DND-41 (cell line): Measurements from ENCODE around the gene ATG2A.
A peak's percentile ranks its signal among the peaks of the same experiment; 100 is the strongest.

ENCODE experiments used
- ATAC-seq: fragments of 200-7000 bp; cut with Tn5 transposase; 3 replicates; pipeline ENCODE4 v1.9.1; 2021; ENCODE audit warnings: low read depth; ENCODE audit not compliant: insufficient read depth
- DNase-seq: peaks from one replicate; pipeline ENCODE4 v3.0.0-alpha.2; 2020
- H2AFZ ChIP-seq: 2 replicates; pipeline ENCODE4 v1.6.0; 2012; ENCODE audit warnings: low read depth, low read length
- H3K27ac ChIP-seq: 2 replicates; pipeline ENCODE4 v1.5.1; 2012; ENCODE audit warnings: low read length, inconsistent platforms
- H3K27me3 ChIP-seq: fragments of 200-600 bp; sonication (generic); 2 replicates; pipeline ENCODE4 v1.6.0; 2012; ENCODE audit warnings: low read length, mild to moderate bottlenecking, inconsistent platforms; ENCODE audit not compliant: insufficient read depth, poor library complexity
- H3K36me3 ChIP-seq: 2 replicates; pipeline ENCODE4 v1.5.1; 2012; ENCODE audit warnings: low read length, inconsistent platforms; ENCODE audit not compliant: insufficient read depth
- H3K4me1 ChIP-seq: 2 replicates; pipeline ENCODE4 v1.5.1; 2012; ENCODE audit warnings: mild to moderate bottlenecking, low read length; ENCODE audit not compliant: insufficient read depth
- H3K4me2 ChIP-seq: 2 replicates; pipeline ENCODE4 v1.6.0; 2012; ENCODE audit warnings: mild to moderate bottlenecking, moderate library complexity, low read length, inconsistent platforms; ENCODE audit not compliant: insufficient read depth
- H3K4me3 ChIP-seq, 2 experiments: fragments of 200-600 bp in 1 of 2; shearing (Covaris generic) in 1 of 2; 2 replicates each; pipeline ENCODE4 v1.5.1; 2012 to 2016; ENCODE audit warnings: inconsistent platforms in 2 of 2, low read length in 2 of 2, mild to moderate bottlenecking in 2 of 2, low read depth in 1 of 2, moderate library complexity in 1 of 2
- H3K79me2 ChIP-seq: 2 replicates; pipeline ENCODE4 v1.6.0; 2012; ENCODE audit warnings: low read length, inconsistent platforms; ENCODE audit not compliant: insufficient read depth
- H3K9ac ChIP-seq: 2 replicates; pipeline ENCODE4 v1.6.0; 2012; ENCODE audit warnings: low read depth, mild to moderate bottlenecking, inconsistent platforms, low read length, moderate library complexity
- H3K9me3 ChIP-seq: 2 replicates; pipeline ENCODE4 v1.5.1; 2012; ENCODE audit warnings: low read length, moderate library complexity, mild to moderate bottlenecking, inconsistent platforms; ENCODE audit not compliant: insufficient read depth, severe bottlenecking
- H4K20me1 ChIP-seq: 2 replicates; pipeline ENCODE4 v1.6.0; 2012; ENCODE audit warnings: low read length; ENCODE audit not compliant: insufficient read depth
- EZH2 ChIP-seq: IDR thresholded peaks from 3 replicates; pipeline ENCODE4 v1.6.1; 2012; ENCODE audit warnings: borderline replicate concordance, low read depth, mild to moderate bottlenecking, moderate library complexity, low read length, inconsistent platforms; ENCODE audit not compliant: severe bottlenecking
- TF ChIP-seq, protein P1 (sequence below): IDR thresholded peaks from 2 replicates; pipeline ENCODE4 v1.5.1; 2012; ENCODE audit warnings: borderline replicate concordance, low read length, moderate library complexity, mild to moderate bottlenecking; ENCODE audit not compliant: poor library complexity, severe bottlenecking; ENCODE audit errors: extremely low read depth

ATG2A gene

DNA sequence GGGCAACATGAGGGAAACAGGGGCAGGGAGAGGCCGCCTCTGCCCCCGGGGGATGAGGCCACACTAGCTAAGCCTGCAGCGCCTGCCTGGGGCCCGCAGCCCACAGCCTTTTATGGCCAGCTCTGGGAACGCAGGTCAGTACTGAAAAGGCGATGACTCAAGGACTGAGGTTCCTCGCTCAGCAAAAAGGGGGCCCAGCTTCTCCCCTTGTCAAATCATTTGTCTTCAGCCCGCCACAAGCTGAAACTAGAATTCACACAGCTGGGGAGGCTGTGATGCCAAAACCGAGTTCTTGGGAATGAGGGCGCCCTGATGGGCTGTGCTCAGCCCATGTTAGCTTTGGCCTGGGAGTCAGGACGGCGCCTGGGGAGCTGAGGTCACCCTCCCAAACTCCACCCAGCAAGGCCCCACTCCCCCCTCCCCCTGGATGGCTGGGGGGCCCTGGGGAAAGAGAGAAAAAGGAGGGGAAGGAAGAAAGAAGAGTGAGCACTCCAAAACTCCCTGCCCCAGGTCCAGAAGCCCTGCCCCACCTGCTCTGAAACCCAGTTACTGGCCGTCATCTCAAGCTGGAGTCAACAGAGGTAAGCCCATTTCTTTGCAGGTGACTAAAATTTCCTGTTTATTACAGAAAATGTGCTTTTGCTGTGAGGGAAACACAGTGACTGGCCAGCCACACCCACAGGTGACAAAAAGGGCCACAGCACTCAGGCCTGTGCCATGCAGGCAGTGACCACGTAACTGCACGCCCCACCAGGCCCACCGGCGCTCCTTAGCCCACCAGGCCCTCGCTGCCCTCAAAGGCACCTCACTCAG, 52.3 kb downstream of the ATG2A start:
- Histone ChIP-seq H4K20me1 (peaks cover 6% of the 10 kb centered on the region), H3K4me2 (no peak overlapping the region), H3K4me3 (no peak overlapping the region), H3K79me2 (peaks cover 51% of the 10 kb centered on the region), H3K9me3 (no peaks in the 10 kb centered on the region), H3K9ac (no peak overlapping the region; the same call in 1 of the 2 replicates), H3K27ac (no peak overlapping the region), H3K36me3 (peaks cover 6% of the 10 kb centered on the region; the same call in 1 of the 2 replicates), H2AFZ (no peak overlapping the region), H3K27me3 (no peaks in the 10 kb centered on the region), H3K4me1 (peaks cover 33% of the 10 kb centered on the region)
- no peak for DNase-seq
- ATAC-seq, result no peak
- TF ChIP-seq EZH2, result no peak
- TF ChIP-seq, protein P1, sequence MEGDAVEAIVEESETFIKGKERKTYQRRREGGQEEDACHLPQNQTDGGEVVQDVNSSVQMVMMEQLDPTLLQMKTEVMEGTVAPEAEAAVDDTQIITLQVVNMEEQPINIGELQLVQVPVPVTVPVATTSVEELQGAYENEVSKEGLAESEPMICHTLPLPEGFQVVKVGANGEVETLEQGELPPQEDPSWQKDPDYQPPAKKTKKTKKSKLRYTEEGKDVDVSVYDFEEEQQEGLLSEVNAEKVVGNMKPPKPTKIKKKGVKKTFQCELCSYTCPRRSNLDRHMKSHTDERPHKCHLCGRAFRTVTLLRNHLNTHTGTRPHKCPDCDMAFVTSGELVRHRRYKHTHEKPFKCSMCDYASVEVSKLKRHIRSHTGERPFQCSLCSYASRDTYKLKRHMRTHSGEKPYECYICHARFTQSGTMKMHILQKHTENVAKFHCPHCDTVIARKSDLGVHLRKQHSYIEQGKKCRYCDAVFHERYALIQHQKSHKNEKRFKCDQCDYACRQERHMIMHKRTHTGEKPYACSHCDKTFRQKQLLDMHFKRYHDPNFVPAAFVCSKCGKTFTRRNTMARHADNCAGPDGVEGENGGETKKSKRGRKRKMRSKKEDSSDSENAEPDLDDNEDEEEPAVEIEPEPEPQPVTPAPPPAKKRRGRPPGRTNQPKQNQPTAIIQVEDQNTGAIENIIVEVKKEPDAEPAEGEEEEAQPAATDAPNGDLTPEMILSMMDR, result no peak

DNA sequence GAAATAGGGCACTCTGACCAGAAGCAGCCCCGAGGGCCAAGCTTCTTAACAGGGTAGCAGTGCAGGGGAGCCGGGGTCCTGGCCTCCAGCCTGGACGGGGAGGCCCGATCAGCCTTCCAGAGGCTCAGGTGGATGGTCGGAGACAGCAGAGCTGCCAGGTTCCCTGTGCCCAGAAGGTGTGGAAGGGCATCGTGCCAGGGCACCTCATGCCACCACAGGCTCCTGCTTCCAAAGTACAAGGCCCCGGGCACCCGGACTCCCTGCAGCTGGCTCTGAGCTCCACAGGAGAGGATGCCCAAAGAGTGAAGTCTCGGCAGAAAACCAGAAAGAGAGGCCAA, 52.9 kb downstream of the ATG2A start:
- Histone ChIP-seq H4K20me1 (peaks cover 2% of the 10 kb centered on the region), H3K9me3 (no peaks in the 10 kb centered on the region), H2AFZ (no peak overlapping the region), H3K36me3 (peaks cover 6% of the 10 kb centered on the region; the same call in 1 of the 2 replicates), H3K9ac (no peak overlapping the region), H3K27ac (no peak overlapping the region), H3K79me2 (peaks cover 51% of the 10 kb centered on the region), H3K27me3 (no peaks in the 10 kb centered on the region), H3K4me2 (no peak overlapping the region), H3K4me1 (peaks cover 39% of the 10 kb centered on the region), H3K4me3 (no peak overlapping the region)
- TF ChIP-seq, protein P1, result no peak
- no peak for TF ChIP-seq EZH2
- DNase-seq, result no peak
- no peak for ATAC-seq

DNA sequence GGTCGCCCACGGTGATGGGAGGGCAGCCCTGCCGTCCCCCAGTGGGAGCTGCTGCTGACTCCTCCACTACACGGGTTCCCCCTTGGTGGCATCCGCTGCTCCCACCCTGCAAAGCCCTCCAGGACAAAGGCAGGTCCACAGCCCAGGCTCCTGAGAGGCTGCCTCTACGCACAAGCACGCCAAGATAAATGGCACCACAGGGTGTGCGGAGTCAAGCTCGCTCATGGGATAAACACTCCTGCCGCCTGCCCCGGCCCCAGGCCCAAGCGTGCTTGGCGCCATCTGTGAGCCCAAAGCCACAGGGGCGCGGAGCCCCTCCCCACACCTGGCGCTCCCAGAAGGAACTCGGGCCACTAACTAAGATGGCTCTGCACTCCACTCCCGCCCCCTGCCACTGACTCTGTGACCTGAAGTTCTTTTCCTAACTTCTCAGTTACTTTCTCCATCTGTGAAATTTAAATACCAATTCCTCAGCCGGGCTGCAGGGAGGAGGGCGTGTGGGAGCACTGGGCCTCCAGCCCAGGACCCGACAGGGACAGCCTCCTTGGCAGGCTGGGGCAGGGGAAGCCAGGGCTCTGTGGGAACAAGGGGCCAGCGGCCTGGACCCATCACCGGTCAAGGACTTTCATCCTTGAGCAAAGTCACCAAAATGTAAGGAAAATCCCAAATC, 53.5 kb downstream of the ATG2A start:
- Histone ChIP-seq H3K9ac (no peak overlapping the region), H3K4me1 (peaks cover 45% of the 10 kb centered on the region), H3K36me3 (peaks cover 7% of the 10 kb centered on the region), H3K27me3 (no peaks in the 10 kb centered on the region), H3K79me2 (peaks cover 51% of the 10 kb centered on the region), H3K4me3 (no peak overlapping the region), H3K4me2 (no peak overlapping the region), H3K9me3 (no peaks in the 10 kb centered on the region), H3K27ac (peak overlapping the region; percentile 49; the same call in 1 of the 2 replicates), H2AFZ (no peak overlapping the region), H4K20me1 (peaks cover 2% of the 10 kb centered on the region; the same call in 1 of the 2 replicates)
- DNase-seq (no peak), ATAC-seq (no peak)
- TF ChIP-seq, protein P1, result no peak
- no peak for TF ChIP-seq EZH2
